ENCODE measurements around the gene ARHGAP10. TPM values are rescaled to one million over a fixed set of nuclear protein-coding genes. Genes with fewer than 3 reads are reported as not detected.

ARHGAP10 gene
- total RNA-seq, 6 experiments from 2014 or later = 5.5 to 13.3 (median 10.4) TPM

DNA sequence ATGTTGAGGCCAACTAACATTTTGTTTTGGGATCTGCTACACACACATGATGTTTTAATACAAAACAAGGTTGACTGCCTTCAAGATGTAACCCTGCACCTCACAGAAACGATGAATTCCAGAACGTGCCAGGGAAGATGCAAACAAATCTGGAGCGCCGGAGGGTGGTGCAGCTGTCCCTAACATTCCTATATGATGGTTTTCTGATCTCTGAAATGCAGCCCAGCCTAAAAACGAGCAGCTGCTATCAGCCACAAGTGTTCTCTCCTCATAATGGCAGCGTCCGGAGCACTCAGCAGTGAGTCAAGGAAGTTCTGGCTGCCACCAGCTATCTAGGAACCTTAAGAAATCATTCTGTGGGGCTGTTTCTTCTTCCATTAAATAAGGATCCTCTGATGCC is 376.9 kb downstream of the ARHGAP10 start:
- Histone ChIP-seq H3K4me3 (no peak overlapping the region), H3K9me3 (no peaks in the 10 kb centered on the region), H3K4me1 (peaks cover 0 to 17% (median 3%) of the 10 kb centered on the region in 4 donors), H3K36me3 (peaks cover 0 to 4% (median 1%) of the 10 kb centered on the region in 4 donors), H3K27ac (no peak overlapping the region), H3K27me3 (no peaks in the 10 kb centered on the region)
- no peak for TF ChIP-seq POLR2A (IDR thresholded peaks at IDR 0.05)
- TF ChIP-seq, protein P1, sequence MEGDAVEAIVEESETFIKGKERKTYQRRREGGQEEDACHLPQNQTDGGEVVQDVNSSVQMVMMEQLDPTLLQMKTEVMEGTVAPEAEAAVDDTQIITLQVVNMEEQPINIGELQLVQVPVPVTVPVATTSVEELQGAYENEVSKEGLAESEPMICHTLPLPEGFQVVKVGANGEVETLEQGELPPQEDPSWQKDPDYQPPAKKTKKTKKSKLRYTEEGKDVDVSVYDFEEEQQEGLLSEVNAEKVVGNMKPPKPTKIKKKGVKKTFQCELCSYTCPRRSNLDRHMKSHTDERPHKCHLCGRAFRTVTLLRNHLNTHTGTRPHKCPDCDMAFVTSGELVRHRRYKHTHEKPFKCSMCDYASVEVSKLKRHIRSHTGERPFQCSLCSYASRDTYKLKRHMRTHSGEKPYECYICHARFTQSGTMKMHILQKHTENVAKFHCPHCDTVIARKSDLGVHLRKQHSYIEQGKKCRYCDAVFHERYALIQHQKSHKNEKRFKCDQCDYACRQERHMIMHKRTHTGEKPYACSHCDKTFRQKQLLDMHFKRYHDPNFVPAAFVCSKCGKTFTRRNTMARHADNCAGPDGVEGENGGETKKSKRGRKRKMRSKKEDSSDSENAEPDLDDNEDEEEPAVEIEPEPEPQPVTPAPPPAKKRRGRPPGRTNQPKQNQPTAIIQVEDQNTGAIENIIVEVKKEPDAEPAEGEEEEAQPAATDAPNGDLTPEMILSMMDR (IDR thresholded peaks at IDR 0.05) = no peak
- intact Hi-C loops (cut with DNase I) = no loop called here
- WGBS (ENCODE audit: insufficient coverage, low coverage, low lambda C conversion rate, missing lambda C conversion rate) = 97% methylated on average over 6 of the region's 7 CpGs
- no peak for ATAC-seq
- no peak for DNase-seq

DNA sequence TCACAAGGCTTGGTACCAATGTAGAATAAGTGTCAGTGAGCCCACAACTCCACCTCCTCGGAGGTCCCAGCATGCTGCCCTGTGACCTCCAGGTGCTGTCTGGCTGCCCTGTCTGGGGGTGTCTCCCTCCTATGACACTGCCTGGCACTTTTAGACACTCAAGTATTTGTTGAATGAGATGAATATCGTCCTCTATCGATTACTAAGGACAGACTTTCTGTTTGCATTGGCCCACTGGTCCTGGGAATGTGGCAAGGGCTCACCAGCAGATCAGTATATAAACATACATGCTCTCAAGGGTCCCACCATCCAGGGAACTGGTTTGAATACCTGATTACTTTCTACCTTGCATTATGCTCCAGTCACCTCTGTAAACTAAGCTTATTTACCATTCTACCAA is 377.3 kb downstream of the ARHGAP10 start:
- no peak for TF ChIP-seq POLR2A (IDR thresholded peaks at IDR 0.05)
- TF ChIP-seq, protein P1 (IDR thresholded peaks at IDR 0.05) = no peak
- DNase-seq (no peak), ATAC-seq (peak; percentile 63 to 88 (median 76))
- intact Hi-C loops (cut with DNase I) = no loop called here
- 26% methylated on average over 3 of the region's 3 CpGs for WGBS (ENCODE audit: insufficient coverage, low coverage, low lambda C conversion rate, missing lambda C conversion rate)
- peaks cover 0 to 17% (median 3%) of the 10 kb centered on the region in 4 donors for H3K4me1 ChIP-seq
- H3K36me3 ChIP-seq = peaks cover 0 to 6% (median 1%) of the 10 kb centered on the region in 4 donors
- no peaks in the 10 kb centered on the region for H3K27me3 ChIP-seq
- no peaks in the 10 kb centered on the region for H3K9me3 ChIP-seq
- H3K4me3 ChIP-seq = no peak overlapping the region
- no peak overlapping the region for H3K27ac ChIP-seq

DNA sequence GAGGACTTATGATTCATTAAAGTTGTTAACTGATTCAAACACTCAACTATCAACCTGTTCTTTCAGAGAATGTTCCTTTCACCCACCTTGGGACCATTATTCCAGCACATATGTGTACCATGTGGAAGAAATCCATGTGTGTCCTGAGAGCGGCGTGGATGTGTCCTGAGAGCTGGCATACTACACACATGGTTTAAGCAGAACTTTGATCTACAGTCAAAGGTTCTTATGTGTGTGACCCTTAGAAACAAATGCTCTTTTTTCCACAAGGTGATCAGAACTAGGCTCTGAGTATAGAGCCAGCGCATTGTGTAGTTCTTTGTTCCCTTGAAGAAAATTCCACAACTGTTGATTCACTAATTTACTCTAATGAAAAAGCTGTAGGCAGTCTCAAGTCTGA is 378.3 kb downstream of the ARHGAP10 start:
- ATAC-seq (peak; percentile 53 to 81 (median 74)), DNase-seq (no peak)
- TF ChIP-seq POLR2A (IDR thresholded peaks at IDR 0.05) = no peak
- TF ChIP-seq, protein P1 (IDR thresholded peaks at IDR 0.05) = no peak
- Histone ChIP-seq H3K27me3 (no peaks in the 10 kb centered on the region), H3K4me1 (peaks cover 0 to 17% (median 3%) of the 10 kb centered on the region in 4 donors), H3K4me3 (no peak overlapping the region), H3K36me3 (peaks cover 0 to 6% (median 1%) of the 10 kb centered on the region in 4 donors), H3K9me3 (no peaks in the 10 kb centered on the region), H3K27ac (no peak overlapping the region)
- intact Hi-C loops (cut with DNase I) = no loop called here
- 64% methylated on average over 3 of the region's 3 CpGs for WGBS (ENCODE audit: insufficient coverage, low coverage, low lambda C conversion rate, missing lambda C conversion rate)

DNA sequence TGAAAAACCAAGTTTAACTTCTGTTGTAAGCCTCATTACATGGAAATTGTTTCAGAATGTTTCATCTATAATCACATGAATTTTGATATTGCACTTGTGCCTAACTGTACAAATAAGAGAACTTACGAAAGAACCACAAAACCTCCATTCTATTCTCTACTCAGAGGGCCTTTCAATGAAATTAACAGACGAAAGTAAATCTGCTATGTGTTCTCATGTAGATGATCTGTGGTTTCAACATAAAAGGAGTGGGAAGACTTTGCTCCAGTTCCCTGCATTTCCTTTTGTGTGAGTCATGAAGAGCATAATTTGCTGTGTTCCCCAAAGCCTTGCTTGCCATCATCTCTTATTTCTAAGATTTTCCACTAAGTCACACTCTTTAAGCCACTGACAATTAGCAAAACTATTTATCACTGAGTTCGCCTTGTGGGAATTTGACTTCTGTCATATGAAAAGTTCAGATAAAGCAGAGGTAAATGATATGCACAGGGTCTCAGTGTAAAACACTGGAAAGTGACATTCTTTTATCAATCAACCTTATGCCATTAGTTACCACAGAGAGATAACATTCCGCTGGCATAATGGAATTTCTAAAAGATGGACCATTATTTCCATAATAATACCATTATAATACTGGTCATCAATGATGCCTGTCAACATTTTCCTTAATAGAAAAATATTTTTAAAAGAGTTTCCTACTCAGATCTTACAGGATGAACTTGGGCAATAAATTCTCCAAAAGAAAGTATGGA is 380.5 kb downstream of the ARHGAP10 start:
- no peak for TF ChIP-seq POLR2A (IDR thresholded peaks at IDR 0.05)
- TF ChIP-seq, protein P1 (IDR thresholded peaks at IDR 0.05) = no peak
- H3K27ac ChIP-seq = no peak overlapping the region
- WGBS (ENCODE audit: insufficient coverage, low coverage, low lambda C conversion rate, missing lambda C conversion rate) = 81% methylated on average over 4 of the region's 4 CpGs
- peaks cover 0 to 25% (median 3%) of the 10 kb centered on the region in 4 donors for H3K4me1 ChIP-seq
- H3K9me3 ChIP-seq = no peaks in the 10 kb centered on the region
- DNase-seq = no peak
- H3K36me3 ChIP-seq = peaks cover 0 to 6% (median 1%) of the 10 kb centered on the region in 4 donors
- intact Hi-C loops (cut with DNase I) = no loop called here
- no peak overlapping the region for H3K4me3 ChIP-seq
- peak in 1 of 4 donors; percentile 22 for ATAC-seq
- H3K27me3 ChIP-seq = no peaks in the 10 kb centered on the region

All from right lobe of liver (tissue), 6 donors.